ENCODE data around the gene TEDC1. TPM values are rescaled to one million over a fixed set of nuclear protein-coding genes. Genes with fewer than 3 reads are reported as not detected.
A peak's percentile ranks its signal among the peaks of the same experiment; 100 is the strongest.

The TEDC1 gene, protein sequence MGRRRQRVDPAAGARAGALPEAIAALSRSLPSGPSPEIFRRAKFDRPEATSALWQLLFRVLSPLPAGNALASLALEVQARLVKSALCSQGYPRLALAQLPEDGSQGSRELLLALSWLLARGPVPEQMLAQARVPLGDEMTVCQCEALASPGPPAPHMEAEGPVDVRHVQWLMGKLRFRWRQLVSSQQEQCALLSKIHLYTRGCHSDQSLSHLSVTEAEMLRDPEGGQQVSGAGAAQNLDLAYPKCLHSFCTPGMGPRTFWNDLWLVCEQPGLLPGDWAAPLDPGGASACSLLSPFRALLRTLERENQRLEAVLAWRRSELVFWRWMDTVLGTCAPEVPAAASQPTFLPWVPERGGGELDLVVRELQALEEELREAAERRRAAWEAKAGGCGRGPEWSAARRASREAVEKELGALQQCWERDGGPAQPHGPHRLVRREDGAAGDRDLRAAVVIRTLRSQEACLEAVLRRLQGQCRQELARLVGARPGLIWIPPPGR
- 15.4 TPM for total RNA-seq (ENCODE audit: insufficient read depth, low replicate concordance)

DNA sequence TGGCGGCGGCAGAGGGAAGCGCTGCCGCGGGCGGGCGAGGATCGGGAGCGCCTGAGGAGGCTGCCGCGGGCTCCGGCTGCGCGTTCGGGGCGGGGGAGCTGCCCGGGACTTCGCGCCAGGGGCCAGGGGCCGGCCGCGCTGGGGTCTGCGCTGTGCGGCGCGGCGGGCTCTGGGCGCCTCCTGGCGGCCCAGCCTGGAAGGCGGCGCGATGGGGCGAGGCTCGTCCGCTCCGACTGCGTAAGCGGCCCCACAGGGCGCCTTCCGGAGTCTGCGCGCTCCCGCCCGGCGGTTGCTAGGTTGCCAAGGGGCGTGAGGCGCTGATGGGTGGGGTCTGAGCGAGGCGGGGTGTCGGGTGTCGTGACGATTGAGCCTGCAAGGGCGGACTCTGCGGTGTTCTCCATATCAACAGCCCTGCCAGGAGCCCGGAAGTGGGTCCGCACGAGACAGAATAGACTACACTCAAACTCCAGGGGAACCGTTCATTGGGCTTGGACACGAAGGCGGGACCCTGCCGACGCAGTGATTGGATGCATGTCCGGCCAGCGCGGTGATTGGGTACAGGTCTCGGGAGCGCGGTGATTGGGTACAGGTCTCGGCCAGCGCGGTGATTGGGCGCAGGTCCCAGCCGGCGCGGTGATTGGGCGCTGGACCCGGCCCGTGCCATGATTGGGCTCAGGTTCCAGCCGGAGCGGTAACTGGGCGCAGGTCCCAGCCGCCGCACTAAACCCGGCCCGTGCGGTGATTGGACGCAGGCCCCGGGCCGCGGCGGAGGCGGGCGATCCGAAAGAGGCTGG, at the start of gene TEDC1:
TSS of gene TEDC1 (plus strand) at position 675 of the 794 bp plus-strand sequence. CDS start 130 bp downstream, outside the sequence.
- peak; percentile 100 for DNase-seq (ENCODE audit: low spot score)

DNA sequence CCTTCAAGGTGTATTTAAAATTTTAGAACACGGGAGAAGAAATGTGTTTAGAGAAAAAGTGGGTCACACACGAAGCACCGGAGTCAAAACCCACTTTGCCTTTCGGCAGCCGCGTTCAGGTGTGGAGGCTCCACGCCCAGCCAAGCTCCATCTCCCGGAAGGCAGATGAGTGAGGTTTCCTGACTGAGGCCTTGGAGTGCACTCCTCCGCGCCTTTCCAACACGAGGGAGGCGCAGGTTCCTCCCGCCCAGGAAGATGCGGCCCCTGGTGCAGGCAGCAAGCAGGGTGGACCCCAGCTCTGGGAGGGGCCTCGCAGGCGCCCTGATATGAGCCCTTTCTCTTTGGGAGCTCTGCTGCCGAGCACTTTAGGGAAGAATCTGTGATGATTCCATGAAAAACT, 48.9 kb upstream of the TEDC1 start:
- no peak for DNase-seq (ENCODE audit: low spot score)

- no peak for DNase-seq (ENCODE audit: low spot score)
Observed at GRCh38 chr14:105442834-105443233, 48.2 kb upstream of the TEDC1 start.

DNA sequence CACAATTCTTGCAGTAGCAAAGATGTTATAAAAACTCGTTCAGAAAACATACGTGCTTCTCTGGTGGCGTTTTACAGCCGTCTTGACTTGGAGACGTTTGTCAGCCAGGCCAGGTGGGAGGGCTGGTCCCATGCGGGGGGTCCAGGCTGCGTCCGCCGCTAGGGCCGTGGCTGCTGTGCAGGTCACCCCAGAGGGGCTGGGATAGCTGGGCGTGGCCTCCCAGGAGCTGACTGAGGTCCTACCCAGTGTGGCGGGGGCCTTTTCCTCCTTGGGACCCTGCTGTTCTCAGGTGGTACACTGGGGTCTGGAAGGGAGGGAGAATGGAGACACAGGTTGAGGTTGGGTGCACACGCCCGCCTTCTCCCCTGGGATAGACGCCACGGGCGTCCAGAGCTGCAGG, 46.2 kb upstream of the TEDC1 start:
- no peak for DNase-seq (ENCODE audit: low spot score)

DNA sequence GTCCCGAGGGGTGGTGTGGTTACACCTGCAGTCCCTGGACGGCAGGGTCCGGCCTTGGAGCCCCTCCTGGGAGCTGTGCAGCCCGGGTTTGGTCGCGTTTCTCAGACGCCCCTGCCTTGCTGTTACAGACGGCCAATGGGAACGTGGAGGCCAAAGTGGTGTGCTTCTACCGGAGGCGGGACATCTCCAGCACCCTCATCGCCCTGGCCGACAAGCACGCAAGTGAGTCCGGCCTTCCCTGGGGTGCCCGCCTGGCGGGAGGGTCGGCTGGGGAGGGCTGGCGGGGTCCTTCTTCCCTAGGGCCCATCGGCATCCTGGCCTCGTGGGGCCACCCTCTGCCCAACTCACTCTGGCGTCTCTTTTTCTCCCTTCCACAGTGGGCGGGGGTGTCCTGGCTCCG, 45.8 kb upstream of the TEDC1 start:
- DNase-seq (ENCODE audit: low spot score) = no peak

- no peak for DNase-seq (ENCODE audit: low spot score)
Observed at GRCh38 chr14:105445901-105446845, 44.9 kb upstream of the TEDC1 start.

GRCh38 chr14:105446971-105447370, 44.1 kb upstream of the TEDC1 start:
- no peak for DNase-seq (ENCODE audit: low spot score)

GRCh38 chr14:105447651-105448640, 43.1 kb upstream of the TEDC1 start:
- DNase-seq (ENCODE audit: low spot score) = no peak

- peak; percentile 52 for DNase-seq (ENCODE audit: low spot score)
Observed at GRCh38 chr14:105448706-105449111, 42.3 kb upstream of the TEDC1 start.

DNA sequence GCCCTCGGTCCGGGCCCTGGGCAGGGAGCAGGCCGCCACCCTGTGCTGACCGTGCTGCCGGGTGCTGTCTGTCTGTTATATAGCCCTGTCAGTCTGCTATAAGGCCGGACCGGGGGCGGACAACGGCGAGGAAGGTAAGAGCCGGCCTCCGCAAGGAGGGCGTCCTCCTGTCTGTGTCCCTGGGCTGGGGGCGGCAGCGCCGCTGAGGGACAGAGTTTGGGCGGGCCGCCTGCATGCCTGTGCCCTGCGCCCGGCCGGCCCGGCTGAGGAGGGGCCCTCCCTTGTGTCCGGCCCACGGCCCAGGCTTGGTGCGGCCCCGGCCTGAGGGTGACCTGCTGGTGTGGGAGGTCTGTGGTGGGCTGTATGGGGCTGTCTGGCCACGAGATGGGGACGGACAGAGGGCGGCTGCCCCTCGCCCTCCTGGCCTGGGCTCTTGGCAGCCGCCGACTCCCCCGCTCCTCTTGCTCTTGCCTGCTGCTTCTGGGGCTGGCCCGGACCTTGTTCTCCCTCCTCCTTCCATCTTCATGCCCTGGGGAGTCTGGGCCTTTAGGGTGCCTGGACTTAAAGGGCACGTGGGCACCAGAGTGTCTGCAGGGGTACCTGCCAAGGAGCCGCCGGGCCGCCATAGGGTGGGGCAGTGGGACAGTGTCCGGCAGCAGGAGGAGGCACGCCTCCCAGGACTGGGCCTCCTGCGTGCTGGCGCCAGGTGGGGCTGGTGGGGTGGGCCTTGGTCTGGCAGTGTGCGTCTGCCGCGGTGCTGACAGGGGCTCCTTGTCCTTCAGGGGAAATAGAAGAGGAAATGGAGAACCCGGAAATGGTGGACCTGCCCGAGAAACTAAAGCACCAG, 41.5 kb upstream of the TEDC1 start:
- DNase-seq (ENCODE audit: low spot score) = no peak

DNA sequence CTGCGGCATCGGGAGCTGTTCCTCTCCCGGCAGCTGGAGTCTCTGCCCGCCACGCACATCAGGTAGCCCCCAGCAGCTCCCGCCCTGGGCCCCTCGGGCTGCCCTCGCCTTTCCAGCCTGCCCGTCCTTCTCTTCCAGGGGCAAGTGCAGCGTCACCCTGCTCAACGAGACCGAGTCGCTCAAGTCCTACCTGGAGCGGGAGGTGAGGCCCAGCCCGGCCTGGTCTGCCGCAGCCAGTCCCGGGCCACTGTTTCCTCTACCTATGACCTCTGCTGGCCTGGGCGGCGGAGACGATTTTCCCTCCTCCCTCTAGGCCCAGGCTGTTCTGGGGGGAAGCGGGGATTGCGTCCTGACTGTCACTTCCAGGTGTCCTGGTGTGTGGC, 40.9 kb upstream of the TEDC1 start:
- no peak for DNase-seq (ENCODE audit: low spot score)

DNA sequence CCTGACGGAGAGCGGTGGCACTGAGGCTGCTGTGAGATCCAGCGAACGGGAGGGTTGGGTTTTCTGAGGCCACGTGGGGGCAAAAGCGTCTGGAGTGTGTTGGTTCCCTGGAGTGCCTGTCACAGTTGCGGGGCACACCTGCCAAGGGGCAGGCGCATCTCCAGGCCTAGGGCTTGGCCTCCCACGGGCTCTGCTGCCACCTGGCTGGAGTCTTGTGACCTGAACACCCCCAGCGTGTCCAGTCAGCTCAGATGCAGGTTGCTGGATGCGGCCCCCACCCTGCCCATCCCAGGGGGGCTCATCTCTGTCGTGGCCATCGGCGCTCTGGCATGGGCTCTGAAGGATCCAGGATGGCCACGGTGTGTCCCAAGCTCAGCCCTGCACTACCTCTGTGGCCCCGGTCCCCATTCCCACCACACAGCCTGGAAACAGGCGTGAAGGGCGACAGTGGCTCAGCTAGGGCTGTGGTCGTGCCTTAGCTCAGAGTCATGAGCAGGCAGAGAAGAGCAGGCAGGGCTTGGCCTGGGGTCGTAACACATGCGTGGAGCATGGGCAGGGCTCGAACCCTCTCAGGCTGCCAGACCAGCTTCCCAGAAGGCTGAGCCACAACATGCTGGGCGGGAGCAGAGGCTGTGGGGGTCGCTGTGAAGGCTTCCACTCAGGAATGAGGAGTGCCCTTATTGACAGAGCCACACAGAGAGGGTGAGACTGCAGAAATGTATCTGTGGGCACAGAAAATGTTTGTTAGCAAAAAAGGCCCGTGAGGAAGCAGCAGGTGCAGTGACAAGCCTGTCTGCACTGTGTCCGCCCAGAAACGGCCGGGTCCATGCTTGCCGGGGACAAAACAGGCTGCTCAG, 40.0 kb upstream of the TEDC1 start:
- no peak for DNase-seq (ENCODE audit: low spot score)

GRCh38 chr14:105452963-105453362, 38.1 kb upstream of the TEDC1 start:
- DNase-seq (ENCODE audit: low spot score) = no peak

GRCh38 chr14:105453847-105454246, 37.2 kb upstream of the TEDC1 start:
- DNase-seq (ENCODE audit: low spot score) = no peak

DNA sequence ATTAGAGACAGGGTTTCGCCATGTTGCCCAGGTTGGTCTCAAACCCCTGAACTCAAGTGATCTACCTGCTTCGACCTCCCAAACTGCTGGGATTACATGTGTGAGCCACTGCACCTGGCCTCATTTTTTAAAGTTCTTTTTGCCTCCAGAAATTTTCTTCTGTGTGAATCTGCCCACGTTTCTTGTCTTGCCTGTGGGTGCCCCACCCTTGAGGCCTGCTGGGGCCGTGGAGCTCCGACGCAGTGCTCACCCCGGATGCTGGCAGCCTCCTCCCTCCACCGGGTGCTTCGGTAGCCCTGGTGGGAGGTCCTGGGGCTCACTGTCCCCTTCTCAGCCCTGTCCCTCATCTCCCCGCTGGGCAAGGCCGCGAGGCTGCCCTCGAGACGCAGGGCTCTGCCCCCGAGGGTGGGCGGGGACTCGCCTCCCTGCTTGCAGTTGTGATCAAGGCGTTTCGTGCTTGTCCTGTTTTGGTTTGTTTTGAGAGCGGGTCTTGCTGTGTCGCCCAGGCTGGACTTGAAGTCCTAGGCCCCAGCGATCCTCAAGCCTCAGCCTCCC, 35.9 kb upstream of the TEDC1 start:
- no peak for DNase-seq (ENCODE audit: low spot score)

- DNase-seq (ENCODE audit: low spot score) = no peak
Observed at GRCh38 chr14:105455766-105456660, 35.0 kb upstream of the TEDC1 start.

Data from umbilical cord (tissue), 2 donors.